ENCODE data around the gene CEL.
"Not testable (repeated sequence)": the region's sequence is repeated elsewhere in the genome, so short reads cannot be mapped to it uniquely, and the experiment has no call there.

CEL gene

GRCh38 chr9:133061764-133062145 is at the start of gene CEL:
TSS of gene CEL (plus strand) at chr9:133061981. CDS start at chr9:133062003, 22 bp downstream.
- H3K4me3 ChIP-seq (ENCODE audit: low read depth, low read length); DNase-seq (ENCODE audit: low read depth, low spot score); in situ Hi-C loops (cut with HindIII; ENCODE audit: low sequenced_read_pairs): not testable (repeated sequence)

- no peak overlapping the region for H3K4me3 ChIP-seq (ENCODE audit: low read depth, low read length)
- in situ Hi-C loops (cut with HindIII; ENCODE audit: low sequenced_read_pairs): no loop called here
- no peak for TF ChIP-seq CTCF (IDR thresholded peaks at IDR 0.05; ENCODE audit: low read depth, low read length)
- DNase-seq (ENCODE audit: low read depth, low spot score): no peak
These were observed 47.1 kb upstream of the CEL start for GRCh38 chr9:133014696-133015095.

- no peak for TF ChIP-seq CTCF (IDR thresholded peaks at IDR 0.05; ENCODE audit: low read depth, low read length)
- no peak overlapping the region for H3K4me3 ChIP-seq (ENCODE audit: low read depth, low read length)
- DNase-seq (ENCODE audit: low read depth, low spot score): no peak
- in situ Hi-C loops (cut with HindIII; ENCODE audit: low sequenced_read_pairs): no loop called here
These were observed 38.5 kb upstream of the CEL start for GRCh38 chr9:133023117-133023890.

DNA sequence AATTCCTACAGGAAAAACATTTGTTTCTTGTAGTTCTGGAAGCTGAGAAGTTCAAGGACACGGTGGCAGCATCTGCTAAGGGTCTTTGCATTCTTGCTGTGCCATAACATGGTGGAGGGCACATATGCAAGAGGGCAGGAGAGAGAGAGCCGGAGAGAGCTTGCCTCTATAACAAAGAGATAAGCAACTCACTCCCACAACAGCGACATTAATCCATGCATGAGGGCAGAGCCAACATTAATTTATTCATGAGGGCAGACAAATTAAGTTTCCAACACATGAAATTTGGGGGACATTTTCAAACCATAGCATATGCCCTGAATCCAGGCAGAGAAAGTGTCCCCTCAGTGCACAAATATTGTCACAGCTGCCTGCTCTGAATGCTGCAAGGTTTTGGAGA is 35.4 kb upstream of the CEL start:
- in situ Hi-C loops (cut with HindIII; ENCODE audit: low sequenced_read_pairs): no loop called here
- no peak for DNase-seq (ENCODE audit: low read depth, low spot score)

DNA sequence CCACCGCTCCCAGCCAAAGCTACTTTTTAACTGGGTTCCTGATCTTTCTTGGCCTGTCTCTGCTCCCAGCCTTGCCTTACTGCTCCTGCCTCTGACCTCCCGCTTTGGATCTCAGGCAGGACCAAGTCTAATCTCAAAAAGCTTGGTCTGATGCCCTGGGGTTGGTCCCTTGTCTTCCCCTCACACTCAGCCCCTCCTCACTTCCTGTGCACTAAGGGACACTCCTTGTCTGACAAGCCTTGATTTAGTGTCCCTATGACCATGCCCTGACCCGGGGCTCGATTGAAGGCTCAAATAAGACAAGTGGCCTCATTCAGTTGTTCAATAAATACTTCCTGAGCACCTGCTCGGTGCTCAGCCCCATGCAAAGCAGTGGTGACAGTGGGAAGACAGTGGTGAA is 34.6 kb upstream of the CEL start:
- TF ChIP-seq CTCF (IDR thresholded peaks at IDR 0.05; ENCODE audit: low read depth, low read length): no peak
- no peak overlapping the region for H3K4me3 ChIP-seq (ENCODE audit: low read depth, low read length)
- DNase-seq (ENCODE audit: low read depth, low spot score): no peak
- in situ Hi-C loops (cut with HindIII; ENCODE audit: low sequenced_read_pairs): no loop called here

More for the DNA sequence above, 35.4 kb upstream of the CEL start:
- no peak for TF ChIP-seq CTCF (IDR thresholded peaks at IDR 0.05; ENCODE audit: low read depth, low read length)
- H3K4me3 ChIP-seq (ENCODE audit: low read depth, low read length): no peak overlapping the region

GRCh38 chr9:133028221-133028620 is 33.6 kb upstream of the CEL start:
- TF ChIP-seq CTCF (IDR thresholded peaks at IDR 0.05; ENCODE audit: low read depth, low read length): no peak
- H3K4me3 ChIP-seq (ENCODE audit: low read depth, low read length): no peak overlapping the region
- in situ Hi-C loops (cut with HindIII; ENCODE audit: low sequenced_read_pairs): no loop called here
- no peak for DNase-seq (ENCODE audit: low read depth, low spot score)

GRCh38 chr9:133029994-133030316 is 31.8 kb upstream of the CEL start:
- TF ChIP-seq CTCF (IDR thresholded peaks at IDR 0.05; ENCODE audit: low read depth, low read length): no peak
- H3K4me3 ChIP-seq (ENCODE audit: low read depth, low read length): peak overlapping the region; percentile 78
- in situ Hi-C loops (cut with HindIII; ENCODE audit: low sequenced_read_pairs): no loop called here
- DNase-seq (ENCODE audit: low read depth, low spot score): no peak
